HL-60 (cell line): ENCODE results near the gene NR2F1.

Experiments used
- DNase-seq, 2 experiments: peaks; one replicate each; pipeline ENCODE4 v3.0.0-alpha.2; 2010 to 2020; ENCODE audit warnings: low read depth in 1 of 2, low spot score in 1 of 2
- H3K27ac ChIP-seq: fragments of 250-450 bp; sonication (Bioruptor Pico); replicated peaks from 2 replicates; pipeline ENCODE4 v1.5.1; 2020; ENCODE audit warnings: mild to moderate bottlenecking, moderate library complexity
- H3K27me3 ChIP-seq: fragments of 250-450 bp; sonication (Bioruptor Pico); 2 replicates; pipeline ENCODE4 v1.5.1; 2021; ENCODE audit warnings: mild to moderate bottlenecking, moderate library complexity; ENCODE audit not compliant: insufficient read depth, poor library complexity, severe bottlenecking
- H3K4me3 ChIP-seq: replicated peaks from 2 replicates; pipeline ENCODE4 v1.5.1; 2011; ENCODE audit warnings: mild to moderate bottlenecking, control low read depth, low read length; ENCODE audit not compliant: insufficient read depth
- GABPA ChIP-seq: IDR thresholded peaks from 2 replicates; pipeline ENCODE4 v1.6.1; 2012; ENCODE audit warnings: low read depth
- POLR2AphosphoS5 ChIP-seq: IDR thresholded peaks from 2 replicates; pipeline ENCODE4 v1.6.1; 2012; ENCODE audit warnings: low read depth
- SPI1 ChIP-seq: IDR thresholded peaks from 2 replicates; pipeline ENCODE4 v1.6.1; 2012; ENCODE audit warnings: low read depth, mild to moderate bottlenecking, borderline replicate concordance
- TF ChIP-seq, protein P1 (sequence below): IDR thresholded peaks from one replicate; pipeline ENCODE4 v1.5.1; 2011; ENCODE audit warnings: low read length, control low read depth, inconsistent platforms; ENCODE audit not compliant: insufficient read depth
- TF ChIP-seq, protein P2 (sequence below): IDR thresholded peaks from 2 replicates; pipeline ENCODE4 v1.6.1; 2012; ENCODE audit warnings: low read depth; ENCODE audit not compliant: insufficient replicate concordance

Gene NR2F1

DNA sequence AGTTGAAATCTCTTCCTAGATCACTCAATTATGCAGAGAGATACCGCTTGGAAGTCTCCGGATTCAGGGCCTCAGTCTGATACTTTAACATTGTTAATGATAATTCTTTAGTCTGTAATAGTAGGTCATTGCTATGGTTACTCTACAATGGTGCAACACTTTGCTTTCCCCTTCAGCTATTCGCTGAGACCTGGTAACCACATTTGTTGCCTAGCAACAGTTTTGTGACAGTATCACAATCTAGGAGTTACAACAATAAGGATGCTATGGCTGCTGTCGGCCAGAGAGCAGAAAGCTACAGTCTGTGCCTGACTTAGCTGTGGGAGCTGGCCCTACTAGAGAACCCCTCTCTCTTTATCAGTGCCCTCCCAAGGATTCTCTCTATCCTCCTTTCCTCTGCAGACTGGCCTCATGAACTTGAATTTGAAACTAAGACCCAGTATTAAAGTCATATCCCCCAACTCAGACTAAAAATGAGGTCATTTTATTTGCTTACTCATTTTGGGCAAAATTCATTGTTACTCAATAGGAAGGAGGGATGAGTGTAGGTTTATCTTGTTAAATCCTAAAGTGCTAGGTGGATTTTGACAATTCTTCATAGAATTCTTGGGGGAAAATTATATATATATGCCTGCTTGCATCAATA lies 39.3 kb downstream of the NR2F1 start:
- H3K4me3 ChIP-seq, result no peak overlapping the region
- no peak overlapping the region for H3K27ac ChIP-seq
- no peak for TF ChIP-seq SPI1
- TF ChIP-seq, protein P1, sequence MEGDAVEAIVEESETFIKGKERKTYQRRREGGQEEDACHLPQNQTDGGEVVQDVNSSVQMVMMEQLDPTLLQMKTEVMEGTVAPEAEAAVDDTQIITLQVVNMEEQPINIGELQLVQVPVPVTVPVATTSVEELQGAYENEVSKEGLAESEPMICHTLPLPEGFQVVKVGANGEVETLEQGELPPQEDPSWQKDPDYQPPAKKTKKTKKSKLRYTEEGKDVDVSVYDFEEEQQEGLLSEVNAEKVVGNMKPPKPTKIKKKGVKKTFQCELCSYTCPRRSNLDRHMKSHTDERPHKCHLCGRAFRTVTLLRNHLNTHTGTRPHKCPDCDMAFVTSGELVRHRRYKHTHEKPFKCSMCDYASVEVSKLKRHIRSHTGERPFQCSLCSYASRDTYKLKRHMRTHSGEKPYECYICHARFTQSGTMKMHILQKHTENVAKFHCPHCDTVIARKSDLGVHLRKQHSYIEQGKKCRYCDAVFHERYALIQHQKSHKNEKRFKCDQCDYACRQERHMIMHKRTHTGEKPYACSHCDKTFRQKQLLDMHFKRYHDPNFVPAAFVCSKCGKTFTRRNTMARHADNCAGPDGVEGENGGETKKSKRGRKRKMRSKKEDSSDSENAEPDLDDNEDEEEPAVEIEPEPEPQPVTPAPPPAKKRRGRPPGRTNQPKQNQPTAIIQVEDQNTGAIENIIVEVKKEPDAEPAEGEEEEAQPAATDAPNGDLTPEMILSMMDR, result no peak
- TF ChIP-seq, protein P2, sequence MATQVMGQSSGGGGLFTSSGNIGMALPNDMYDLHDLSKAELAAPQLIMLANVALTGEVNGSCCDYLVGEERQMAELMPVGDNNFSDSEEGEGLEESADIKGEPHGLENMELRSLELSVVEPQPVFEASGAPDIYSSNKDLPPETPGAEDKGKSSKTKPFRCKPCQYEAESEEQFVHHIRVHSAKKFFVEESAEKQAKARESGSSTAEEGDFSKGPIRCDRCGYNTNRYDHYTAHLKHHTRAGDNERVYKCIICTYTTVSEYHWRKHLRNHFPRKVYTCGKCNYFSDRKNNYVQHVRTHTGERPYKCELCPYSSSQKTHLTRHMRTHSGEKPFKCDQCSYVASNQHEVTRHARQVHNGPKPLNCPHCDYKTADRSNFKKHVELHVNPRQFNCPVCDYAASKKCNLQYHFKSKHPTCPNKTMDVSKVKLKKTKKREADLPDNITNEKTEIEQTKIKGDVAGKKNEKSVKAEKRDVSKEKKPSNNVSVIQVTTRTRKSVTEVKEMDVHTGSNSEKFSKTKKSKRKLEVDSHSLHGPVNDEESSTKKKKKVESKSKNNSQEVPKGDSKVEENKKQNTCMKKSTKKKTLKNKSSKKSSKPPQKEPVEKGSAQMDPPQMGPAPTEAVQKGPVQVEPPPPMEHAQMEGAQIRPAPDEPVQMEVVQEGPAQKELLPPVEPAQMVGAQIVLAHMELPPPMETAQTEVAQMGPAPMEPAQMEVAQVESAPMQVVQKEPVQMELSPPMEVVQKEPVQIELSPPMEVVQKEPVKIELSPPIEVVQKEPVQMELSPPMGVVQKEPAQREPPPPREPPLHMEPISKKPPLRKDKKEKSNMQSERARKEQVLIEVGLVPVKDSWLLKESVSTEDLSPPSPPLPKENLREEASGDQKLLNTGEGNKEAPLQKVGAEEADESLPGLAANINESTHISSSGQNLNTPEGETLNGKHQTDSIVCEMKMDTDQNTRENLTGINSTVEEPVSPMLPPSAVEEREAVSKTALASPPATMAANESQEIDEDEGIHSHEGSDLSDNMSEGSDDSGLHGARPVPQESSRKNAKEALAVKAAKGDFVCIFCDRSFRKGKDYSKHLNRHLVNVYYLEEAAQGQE, result no peak
- no peak for TF ChIP-seq POLR2AphosphoS5
- no peaks in the 10 kb centered on the region for H3K27me3 ChIP-seq
- DNase-seq, result peak in 1 of 2 experiments; percentile 24

DNA sequence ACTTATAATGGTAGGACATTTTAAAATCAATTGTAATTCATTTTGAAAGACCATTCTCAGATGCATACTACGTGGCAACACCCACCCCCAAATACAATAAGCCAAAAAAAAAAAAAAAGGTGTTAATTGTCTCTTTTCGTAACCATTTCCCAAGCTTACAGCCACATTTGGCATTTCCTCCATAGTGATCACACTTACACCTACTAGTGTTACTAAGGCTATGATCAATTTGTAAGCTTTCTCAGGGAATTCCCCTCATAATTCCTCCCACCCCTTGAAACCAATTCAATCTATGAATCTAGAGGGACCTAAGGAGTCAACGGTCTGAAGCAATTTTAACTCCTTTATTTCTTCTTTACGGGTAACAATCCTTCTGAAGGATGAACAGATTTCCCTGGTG lies 40.1 kb downstream of the NR2F1 start:
- TF ChIP-seq, protein P2, result no peak
- no peak for TF ChIP-seq GABPA
- no peak for TF ChIP-seq SPI1
- TF ChIP-seq, protein P1, result no peak
- TF ChIP-seq POLR2AphosphoS5, result no peak
- Histone ChIP-seq H3K27me3 (no peaks in the 10 kb centered on the region), H3K4me3 (no peak overlapping the region), H3K27ac (no peak overlapping the region)
- no peak for DNase-seq

DNA sequence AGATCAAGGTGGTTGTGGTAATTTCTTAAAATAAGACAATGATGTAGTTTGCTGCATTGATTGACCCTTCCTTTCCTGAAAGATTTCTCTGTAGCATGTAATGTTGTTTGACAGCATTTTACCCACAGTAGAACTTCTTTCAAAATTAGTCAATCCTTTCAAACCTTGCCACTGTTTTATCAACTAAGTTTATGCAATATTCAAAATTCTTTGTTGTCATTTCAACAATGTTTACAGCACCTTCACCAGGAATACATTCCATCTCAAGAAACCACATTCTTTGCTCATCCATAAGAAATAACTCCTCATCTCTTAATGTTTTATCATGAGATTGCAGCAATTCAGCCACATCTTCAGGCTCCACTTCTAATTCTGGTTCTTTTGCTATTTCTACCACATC lies 43.8 kb downstream of the NR2F1 start:
- no peak overlapping the region for H3K27ac ChIP-seq
- TF ChIP-seq, protein P2, result no peak
- TF ChIP-seq POLR2AphosphoS5 (no peak), GABPA (no peak), SPI1 (no peak)
- TF ChIP-seq, protein P1, result no peak
- DNase-seq, result no peak

More for the DNA sequence above, 43.8 kb downstream of the NR2F1 start:
- Histone ChIP-seq H3K27me3 (no peaks in the 10 kb centered on the region), H3K4me3 (no peak overlapping the region)
